Esophagus (tissue), 2 donors: ENCODE measurements around the gene WASL. TPM values are rescaled to one million over a fixed set of nuclear protein-coding genes. Genes with fewer than 3 reads are reported as not detected.

ENCODE experiments used
- H3K27ac ChIP-seq, 2 donors: one replicate each; pipeline ENCODE4 v1.5.1; 2013; ENCODE audit warnings: low read depth in 2 of 2, mild to moderate bottlenecking in 2 of 2, inconsistent platforms in 1 of 2, low read length in 1 of 2, moderate library complexity in 1 of 2
- H3K27me3 ChIP-seq, 2 donors: one replicate each; pipeline ENCODE4 v1.6.1; 2013; ENCODE audit warnings: low read length in 2 of 2, control low read depth in 1 of 2, mild to moderate bottlenecking in 1 of 2; ENCODE audit not compliant: insufficient read depth in 2 of 2, control insufficient read depth in 1 of 2
- H3K36me3 ChIP-seq, 2 donors: one replicate each; pipeline ENCODE4 v1.6.1; 2013; ENCODE audit warnings: low read length in 1 of 2; ENCODE audit not compliant: control insufficient read depth in 2 of 2, insufficient read depth in 2 of 2
- H3K4me1 ChIP-seq, 2 donors: one replicate each; pipeline ENCODE4 v1.6.1; 2013; ENCODE audit warnings: low read length in 1 of 2; ENCODE audit not compliant: control insufficient read depth in 2 of 2, insufficient read depth in 2 of 2
- H3K4me3 ChIP-seq, 2 donors: one replicate each; pipeline ENCODE4 v1.5.1; 2013; ENCODE audit warnings: low read length in 2 of 2, mild to moderate bottlenecking in 2 of 2, low read depth in 1 of 2, moderate library complexity in 1 of 2
- H3K9me3 ChIP-seq, 2 donors: one replicate each; pipeline ENCODE4 v1.6.1; 2013; ENCODE audit warnings: mild to moderate bottlenecking in 2 of 2, low read depth in 1 of 2, low read length in 1 of 2, moderate library complexity in 1 of 2; ENCODE audit not compliant: control insufficient read depth in 2 of 2, insufficient read depth in 1 of 2
- WGBS, 2 donors: extraction: QIAGEN DNeasy Blood & Tissue Kit; methylation state at CpG; one replicate each; pipeline ENCODE4 v1.1.7; 2013; 5-methylcytosine and 5-hydroxymethylcytosine counted together
- polyA plus RNA-seq, 2 donors: library from polyadenylated mRNA; stranded (reverse); fragments of 200-250 nt; gene quantifications; one replicate each; pipeline ENCODE4 v1.2.3, GENCODE V29; 2013
- donor health status: healthy with polysubstance abuse.
- donor health status: Bipolar disorder and iron deficiency.

Gene WASL
- polyA plus RNA-seq, 2 donors, result 13.7 to 20.7 TPM

DNA sequence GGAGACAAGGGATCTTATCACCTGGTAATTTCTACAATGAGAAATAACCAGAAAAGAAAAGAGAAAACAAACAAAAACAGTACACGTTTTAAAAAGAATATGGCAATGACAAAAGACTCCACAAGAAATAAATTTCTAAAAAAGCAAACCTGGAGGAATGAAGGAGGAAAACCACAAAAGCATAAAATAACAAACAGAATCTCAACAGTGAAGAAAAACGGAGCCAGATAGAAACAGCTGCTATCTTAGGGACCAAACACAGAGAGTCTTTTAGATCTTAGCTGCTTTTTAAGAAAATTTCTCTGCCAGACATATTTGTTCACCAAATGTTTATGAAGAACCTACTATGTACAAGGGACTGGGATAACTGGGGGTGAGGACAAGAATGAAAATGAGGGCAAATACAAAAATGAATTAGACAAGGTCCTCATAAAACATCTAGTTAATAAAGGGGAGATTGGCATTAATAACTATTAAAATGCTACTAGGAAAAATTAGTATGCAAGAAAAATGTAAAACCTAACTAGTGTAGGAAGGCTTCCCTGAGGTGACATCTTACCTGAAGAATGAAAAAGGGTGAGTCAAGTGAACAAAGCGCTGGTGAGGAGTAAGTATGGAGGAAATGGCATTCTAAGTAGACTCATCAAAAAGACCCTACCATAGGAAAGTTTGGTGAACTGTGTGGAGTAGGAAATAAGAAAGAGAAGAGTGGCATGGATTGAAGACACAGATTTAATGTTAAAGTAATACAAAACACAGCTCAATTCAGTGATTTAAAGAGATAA, 34.3 kb downstream of the WASL start:
- Histone ChIP-seq H3K9me3 (no peaks in the 10 kb centered on the region), H3K4me1 (no peaks in the 10 kb centered on the region), H3K36me3 (peaks cover 0 to 2% of the 10 kb centered on the region in 2 donors), H3K27ac (no peak overlapping the region), H3K4me3 (no peak overlapping the region), H3K27me3 (no peaks in the 10 kb centered on the region)
- 69 to 73% methylated on average over 3 of the region's 3 CpGs for WGBS, 2 donors

DNA sequence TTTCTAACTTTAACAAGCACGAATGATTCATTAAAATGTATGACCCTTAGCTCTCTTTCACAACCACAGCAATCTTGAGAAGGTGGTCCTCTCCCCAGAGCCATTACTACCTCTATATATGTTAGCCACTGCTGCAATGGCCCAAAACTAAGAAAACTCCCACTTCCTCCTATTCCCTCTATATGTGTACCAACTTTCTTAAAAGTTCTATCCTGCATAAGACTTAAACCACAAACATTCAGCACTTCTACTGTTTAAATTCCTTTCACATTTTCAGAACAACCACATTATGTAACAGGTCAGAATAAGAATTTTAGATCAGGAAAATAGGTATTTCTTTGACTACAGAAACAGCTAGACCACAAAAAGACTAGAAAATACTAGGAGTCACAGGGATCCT, 36.2 kb downstream of the WASL start:
- 53 to 61% methylated on average over 1 of the region's 1 CpG for WGBS, 2 donors
- Histone ChIP-seq H3K36me3 (peaks cover 5 to 6% of the 10 kb centered on the region in 2 donors), H3K27me3 (no peaks in the 10 kb centered on the region), H3K4me3 (no peak overlapping the region), H3K4me1 (no peaks in the 10 kb centered on the region), H3K27ac (no peak overlapping the region), H3K9me3 (no peaks in the 10 kb centered on the region)

DNA sequence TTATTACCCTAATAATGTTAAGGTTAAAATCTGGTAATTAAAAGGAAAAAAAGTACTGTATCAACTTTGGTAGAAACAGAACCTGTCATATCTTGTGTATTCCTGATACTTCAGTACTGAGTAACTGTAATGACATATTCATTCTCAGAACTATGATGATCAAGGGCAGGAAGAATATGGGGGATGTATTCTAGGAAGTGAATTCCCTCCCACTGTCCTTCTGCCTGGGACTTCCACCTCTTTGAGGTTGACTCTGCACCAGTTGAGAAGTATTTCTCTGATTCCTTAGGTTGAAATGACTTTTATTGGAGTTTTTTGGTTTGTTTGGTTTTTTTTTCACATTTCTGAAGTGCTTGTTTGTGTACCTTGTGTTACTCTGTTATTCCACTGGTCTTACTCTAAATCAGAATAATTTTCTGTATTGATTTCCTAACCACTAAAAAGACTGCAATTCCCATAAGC, 36.9 kb downstream of the WASL start:
- H3K27me3 ChIP-seq, result no peaks in the 10 kb centered on the region
- no peak overlapping the region for H3K4me3 ChIP-seq
- no peak overlapping the region for H3K27ac ChIP-seq
- H3K9me3 ChIP-seq, result no peaks in the 10 kb centered on the region
- peaks cover 6 to 7% of the 10 kb centered on the region in 2 donors for H3K36me3 ChIP-seq
- H3K4me1 ChIP-seq, result no peaks in the 10 kb centered on the region

DNA sequence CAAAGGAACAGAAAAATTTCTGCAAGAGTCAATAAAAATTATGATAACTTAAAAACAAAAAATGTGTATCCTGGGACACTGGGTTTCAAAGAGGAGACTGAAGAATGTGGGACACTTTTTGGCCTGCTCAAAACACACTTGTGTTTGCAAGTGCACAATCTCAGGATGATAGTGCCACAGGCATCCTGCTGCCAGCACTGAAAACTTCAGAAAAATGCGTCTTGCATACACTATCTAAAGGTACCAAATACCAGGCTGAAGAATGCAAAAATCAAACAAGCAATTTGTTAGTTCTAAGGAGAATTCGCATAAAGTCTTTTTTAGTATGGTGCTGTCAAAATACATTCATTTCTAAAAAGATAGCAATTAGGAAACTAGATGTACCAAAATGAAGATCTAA, 38.1 kb downstream of the WASL start:
- no peak overlapping the region for H3K4me3 ChIP-seq
- peaks cover 6 to 7% of the 10 kb centered on the region in 2 donors for H3K36me3 ChIP-seq
- no peaks in the 10 kb centered on the region for H3K4me1 ChIP-seq
- no peaks in the 10 kb centered on the region for H3K9me3 ChIP-seq
- no peak overlapping the region for H3K27ac ChIP-seq
- 73 to 80% methylated on average over 2 of the region's 2 CpGs for WGBS, 2 donors
- no peaks in the 10 kb centered on the region for H3K27me3 ChIP-seq

DNA sequence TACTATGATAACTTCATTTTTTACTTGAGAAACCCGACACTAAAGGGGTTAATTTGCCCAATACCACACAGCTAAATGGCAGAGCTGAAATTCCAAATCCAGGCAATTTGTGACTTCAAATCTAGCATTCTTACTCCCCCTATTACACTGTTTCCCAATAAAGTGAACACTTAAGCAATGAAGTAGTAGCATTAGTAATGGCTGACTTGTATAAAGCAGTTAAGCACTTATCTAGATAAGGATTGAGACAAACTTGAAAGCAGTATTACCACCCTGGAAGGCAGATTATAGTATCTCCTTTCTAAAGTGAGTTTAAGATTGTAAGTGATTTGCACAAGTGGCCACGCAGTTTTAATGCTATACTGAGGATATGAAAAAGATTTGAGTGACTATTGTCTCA, 39.3 kb downstream of the WASL start:
- no peaks in the 10 kb centered on the region for H3K9me3 ChIP-seq
- H3K27ac ChIP-seq, result no peak overlapping the region
- WGBS, 2 donors, result 70 to 88% methylated on average over 2 of the region's 2 CpGs
- H3K4me3 ChIP-seq, result no peak overlapping the region
- H3K36me3 ChIP-seq, result peaks cover 6 to 7% of the 10 kb centered on the region in 2 donors
- H3K4me1 ChIP-seq, result no peaks in the 10 kb centered on the region
- no peaks in the 10 kb centered on the region for H3K27me3 ChIP-seq

DNA sequence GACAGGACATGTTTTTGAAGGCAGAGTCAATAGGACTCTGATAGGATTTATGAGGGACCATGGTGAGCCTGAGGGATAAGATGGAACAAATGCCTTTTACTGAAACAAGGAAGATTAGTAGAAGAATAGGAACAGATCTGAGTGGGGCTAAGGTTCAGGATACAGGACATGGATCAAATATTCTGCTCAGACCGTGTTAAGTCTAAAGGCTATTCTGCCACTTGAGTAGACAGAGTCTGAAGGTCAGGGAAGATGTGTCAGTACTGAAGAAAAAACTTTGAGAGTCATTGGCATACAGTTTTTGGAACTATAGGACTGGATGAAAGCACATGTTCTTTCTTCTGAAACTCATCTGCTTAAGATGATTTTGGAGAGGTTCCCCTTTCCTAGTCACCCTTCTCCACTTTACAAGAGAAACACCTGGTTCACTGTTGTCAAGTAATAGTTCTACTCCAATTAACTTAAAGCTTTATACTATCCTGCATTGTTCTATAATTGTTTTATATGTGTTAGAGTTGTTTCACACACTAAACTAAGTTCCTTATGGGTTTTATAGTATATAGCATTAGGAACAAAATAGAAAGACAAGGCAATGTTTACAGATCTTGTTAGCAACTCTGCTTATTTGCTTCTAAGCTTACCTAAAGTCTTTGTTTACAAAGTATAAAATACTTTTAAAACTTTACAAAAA, 43.4 kb downstream of the WASL start:
- Histone ChIP-seq H3K4me3 (no peak overlapping the region), H3K36me3 (peaks cover 3 to 7% of the 10 kb centered on the region in 2 donors)
- WGBS, 2 donors, result 79 to 88% methylated on average over 1 of the region's 1 CpG

DNA sequence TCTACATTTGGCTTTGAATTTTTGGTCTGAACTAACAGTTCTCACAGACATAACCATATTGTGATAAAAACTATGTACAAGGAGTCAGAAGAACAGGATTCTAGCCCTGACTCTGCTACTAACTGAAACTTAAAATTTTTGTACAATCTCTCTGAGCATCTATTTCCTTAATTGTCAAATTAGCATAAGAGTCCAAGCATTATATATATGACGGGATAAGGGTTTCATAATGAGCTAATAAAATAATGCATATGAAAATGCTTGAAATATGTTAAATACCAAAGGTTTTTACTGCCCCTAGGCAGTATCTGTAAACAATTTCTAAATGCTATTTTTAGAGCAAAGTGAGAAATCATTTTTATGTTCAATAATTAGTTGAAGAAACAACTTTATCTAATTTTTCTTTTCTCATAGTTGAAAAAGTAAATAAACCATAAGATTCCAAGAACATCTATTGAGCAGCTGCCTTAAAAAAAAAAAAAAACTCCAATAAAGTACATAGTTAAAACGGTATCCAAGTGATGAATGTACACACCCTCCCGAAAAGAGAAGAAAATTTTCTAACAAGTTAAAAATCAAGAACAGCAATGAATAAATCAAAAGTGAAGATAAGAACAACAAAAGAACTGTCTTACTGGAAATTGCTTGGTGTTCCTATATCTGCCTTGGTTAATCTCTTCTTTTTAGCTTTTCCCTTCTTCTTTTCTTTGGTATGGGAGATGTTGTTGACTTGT, 52.7 kb downstream of the WASL start:
- H3K27ac ChIP-seq, result no peak overlapping the region

More for the DNA sequence above, 43.4 kb downstream of the WASL start:
- Histone ChIP-seq H3K9me3 (no peaks in the 10 kb centered on the region), H3K4me1 (no peaks in the 10 kb centered on the region), H3K27ac (no peak overlapping the region), H3K27me3 (no peaks in the 10 kb centered on the region)

DNA sequence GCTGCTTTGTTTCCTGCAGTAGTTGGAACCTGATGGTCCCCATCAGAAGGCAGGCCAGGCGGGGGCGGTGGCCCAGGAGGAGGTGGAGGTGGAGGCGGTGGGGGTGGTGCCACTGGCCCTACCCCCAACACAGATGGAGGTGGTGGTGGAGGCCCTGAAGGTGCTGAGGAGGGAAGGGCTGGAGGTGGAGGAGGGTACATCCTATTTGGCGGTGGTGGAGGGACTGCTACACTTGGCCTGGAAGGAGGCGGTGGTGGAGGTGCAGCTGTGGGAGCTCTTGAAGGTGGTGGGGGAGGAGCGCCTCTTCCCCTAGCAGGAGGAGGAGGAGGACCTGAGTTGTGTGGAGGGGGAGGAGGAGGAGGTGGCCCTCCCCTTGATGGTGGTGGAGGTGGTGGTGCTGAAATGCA, 56.3 kb downstream of the WASL start:
- peaks cover 6% of the 10 kb centered on the region in 2 donors for H3K36me3 ChIP-seq
- H3K4me1 ChIP-seq, result no peaks in the 10 kb centered on the region
- no peak overlapping the region for H3K27ac ChIP-seq
- H3K27me3 ChIP-seq, result no peaks in the 10 kb centered on the region
- H3K4me3 ChIP-seq, result no peak overlapping the region
- H3K9me3 ChIP-seq, result no peaks in the 10 kb centered on the region
- WGBS, 2 donors, result 96 to 97% methylated on average over 6 of the region's 6 CpGs

More for the DNA sequence above, 52.7 kb downstream of the WASL start:
- 86 to 87% methylated on average over 3 of the region's 3 CpGs for WGBS, 2 donors
- Histone ChIP-seq H3K4me3 (no peak overlapping the region), H3K36me3 (peaks cover 6% of the 10 kb centered on the region in 2 donors), H3K4me1 (no peaks in the 10 kb centered on the region), H3K27me3 (no peaks in the 10 kb centered on the region), H3K9me3 (no peaks in the 10 kb centered on the region)

DNA sequence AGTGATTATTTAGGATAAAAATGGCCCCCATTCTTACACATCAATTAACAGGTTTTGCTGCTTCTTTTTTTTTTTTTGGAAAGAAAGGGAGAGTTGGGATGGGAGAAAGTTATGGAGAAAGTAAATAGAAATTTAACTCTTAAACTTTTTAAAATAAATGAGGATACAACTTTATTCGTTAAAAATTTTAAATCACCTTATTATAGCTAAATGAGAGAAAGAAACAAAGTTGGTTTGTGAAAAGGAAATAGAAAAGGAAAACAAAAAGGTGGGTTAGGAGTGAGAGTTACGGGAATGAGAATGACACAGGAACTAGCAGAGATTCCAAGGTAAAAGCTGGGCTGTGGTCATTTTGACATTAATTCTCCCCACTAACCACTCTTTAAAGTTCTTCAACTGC, 58.3 kb downstream of the WASL start:
- WGBS, 2 donors, result 93 to 95% methylated on average over 2 of the region's 2 CpGs

More for the DNA sequence above, 58.3 kb downstream of the WASL start:
- Histone ChIP-seq H3K4me1 (no peaks in the 10 kb centered on the region), H3K4me3 (no peak overlapping the region), H3K27me3 (no peaks in the 10 kb centered on the region), H3K27ac (no peak overlapping the region), H3K9me3 (no peaks in the 10 kb centered on the region), H3K36me3 (peaks cover 6% of the 10 kb centered on the region in 2 donors)
